Astrocyte (in vitro differentiated cells and primary cell): Measurements from ENCODE around the gene DHCR7. TPM values are rescaled to one million over a fixed set of nuclear protein-coding genes. Genes with fewer than 3 reads are reported as not detected.

Experiments used
- DNase-seq: peaks from one replicate; pipeline ENCODE4 v3.0.0-alpha.2; 2010; ENCODE audit warnings: low read depth
- FAIRE-seq: peaks from 2 replicates; lab custom pipeline; 2011; peaks lifted over from hg19 to GRCh38; lab: Jason Lieb, UNC
- H2AFZ ChIP-seq: 2 replicates; pipeline ENCODE4 v1.6.0; 2012; ENCODE audit warnings: low read depth, low read length, inconsistent platforms
- H3K27ac ChIP-seq: 2 replicates; pipeline ENCODE4 v1.5.1; 2011; ENCODE audit warnings: low read depth, low read length, inconsistent platforms
- H3K27me3 ChIP-seq: 2 replicates; pipeline ENCODE4 v1.6.0; 2011; ENCODE audit warnings: low read length, inconsistent platforms; ENCODE audit not compliant: insufficient read depth
- H3K36me3 ChIP-seq: 2 replicates; pipeline ENCODE4 v1.5.1; 2011; ENCODE audit warnings: low read length, inconsistent platforms; ENCODE audit not compliant: insufficient read depth
- H3K4me1 ChIP-seq: 2 replicates; pipeline ENCODE4 v1.5.1; 2011; ENCODE audit warnings: low read length, inconsistent platforms; ENCODE audit not compliant: insufficient read depth
- H3K4me2 ChIP-seq: 2 replicates; pipeline ENCODE4 v1.6.0; 2012; ENCODE audit warnings: low read length, inconsistent platforms
- H3K4me3 ChIP-seq: 2 replicates; pipeline ENCODE4 v1.5.1; 2011; ENCODE audit warnings: low read depth, mild to moderate bottlenecking, low read length, inconsistent platforms; ENCODE audit not compliant: insufficient read depth
- H3K79me2 ChIP-seq: 2 replicates; pipeline ENCODE4 v1.6.0; 2012; ENCODE audit warnings: mild to moderate bottlenecking, low read length, inconsistent platforms; ENCODE audit not compliant: insufficient read depth
- H3K9ac ChIP-seq: 2 replicates; pipeline ENCODE4 v1.6.0; 2012; ENCODE audit warnings: mild to moderate bottlenecking, low read length, inconsistent platforms
- H3K9me3 ChIP-seq: 2 replicates; pipeline ENCODE4 v1.5.1; 2012; ENCODE audit warnings: low read depth, mild to moderate bottlenecking, low read length, inconsistent platforms; ENCODE audit not compliant: insufficient read depth
- H4K20me1 ChIP-seq: 2 replicates; pipeline ENCODE4 v1.6.0; 2012; ENCODE audit warnings: low read length, inconsistent platforms; ENCODE audit not compliant: insufficient read depth
- H3K27ac Mint-ChIP-seq: one replicate; pipeline ENCODE4 v1.8.0; 2021; ENCODE audit warnings: mild to moderate bottlenecking, mixed read lengths; ENCODE audit not compliant: unreplicated experiment
- H3K27me3 Mint-ChIP-seq: one replicate; pipeline ENCODE4 v1.8.0; 2021; ENCODE audit warnings: low read depth, mixed read lengths; ENCODE audit not compliant: unreplicated experiment
- H3K36me3 Mint-ChIP-seq: one replicate; pipeline ENCODE4 v1.8.0; 2021; ENCODE audit warnings: low read depth, mixed read lengths; ENCODE audit not compliant: unreplicated experiment
- H3K4me1 Mint-ChIP-seq: one replicate; pipeline ENCODE4 v1.8.0; 2021; ENCODE audit warnings: low read depth, mixed read lengths; ENCODE audit not compliant: unreplicated experiment
- H3K4me3 Mint-ChIP-seq: one replicate; pipeline ENCODE4 v1.8.0; 2021; ENCODE audit warnings: mild to moderate bottlenecking, moderate library complexity, mixed read lengths; ENCODE audit not compliant: unreplicated experiment
- H3K9me3 Mint-ChIP-seq: one replicate; pipeline ENCODE4 v1.8.0; 2021; ENCODE audit warnings: mild to moderate bottlenecking, mixed read lengths; ENCODE audit not compliant: unreplicated experiment
- CTCF ChIP-seq: IDR thresholded peaks from 2 replicates; pipeline ENCODE4 v1.5.1; 2011; ENCODE audit warnings: low read depth, mild to moderate bottlenecking, inconsistent platforms, low read length, moderate library complexity; ENCODE audit not compliant: insufficient read depth
- EZH2 ChIP-seq: IDR thresholded peaks from 2 replicates; pipeline ENCODE4 v1.6.1; 2012; ENCODE audit warnings: mild to moderate bottlenecking, low read length, inconsistent platforms; ENCODE audit not compliant: insufficient read depth
- total RNA-seq: library from RNA; stranded (reverse); gene quantifications from 2 replicates; pipeline ENCODE4 v1.2.1, GENCODE V29; 2021

Gene DHCR7
- total RNA-seq, 1 donor from 2014 or later = 92.8 TPM

DNA sequence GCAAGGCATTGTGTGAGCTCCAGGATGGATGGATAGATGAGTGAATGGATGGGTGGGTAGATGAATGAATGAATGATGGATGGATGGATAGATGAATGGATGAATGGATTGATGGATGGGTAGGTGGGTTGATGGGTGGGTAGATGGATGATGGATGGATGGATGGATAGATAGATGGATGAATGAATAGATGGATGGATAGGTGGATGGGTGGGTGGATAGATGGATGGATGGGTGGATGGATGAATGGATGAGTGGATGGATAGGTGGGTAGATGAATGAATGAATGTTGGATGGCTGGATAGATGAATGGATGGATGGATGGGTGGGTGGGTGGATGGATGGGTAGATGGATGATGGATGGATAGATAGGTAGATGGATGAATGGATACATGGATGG lies 33.5 kb downstream of the DHCR7 start:
- TF ChIP-seq CTCF = no peak
- no peak for TF ChIP-seq EZH2

GRCh38 chr11:71410363-71410966 lies 37.7 kb downstream of the DHCR7 start:
- no peaks in the 10 kb centered on the region for H3K9me3 ChIP-seq
- no peak overlapping the region for H3K4me2 ChIP-seq
- TF ChIP-seq CTCF (no peak), EZH2 (no peak)
- Mint-ChIP-seq H3K36me3 (no peaks in the 10 kb centered on the region), H3K4me3 (no peak overlapping the region), H3K27me3 (peaks cover 37% of the 10 kb centered on the region), H3K9me3 (peaks cover 2% of the 10 kb centered on the region), H3K4me1 (no peaks in the 10 kb centered on the region), H3K27ac (no peak overlapping the region)
- H4K20me1 ChIP-seq = no peaks in the 10 kb centered on the region
- no peak for FAIRE-seq
- H3K79me2 ChIP-seq = no peaks in the 10 kb centered on the region
- H3K27ac ChIP-seq = no peak overlapping the region
- DNase-seq = no peak
- no peaks in the 10 kb centered on the region for H3K4me1 ChIP-seq
- H3K27me3 ChIP-seq = peaks cover 1% of the 10 kb centered on the region
- no peak overlapping the region for H2AFZ ChIP-seq
- H3K36me3 ChIP-seq = no peaks in the 10 kb centered on the region
- H3K9ac ChIP-seq = no peak overlapping the region
- H3K4me3 ChIP-seq = no peak overlapping the region

More for the DNA sequence above, 33.5 kb downstream of the DHCR7 start:
- Histone ChIP-seq H3K4me3 (no peak overlapping the region), H3K9ac (no peak overlapping the region), H3K4me1 (no peaks in the 10 kb centered on the region), H3K27ac (no peak overlapping the region), H3K9me3 (no peaks in the 10 kb centered on the region), H2AFZ (no peak overlapping the region), H3K4me2 (no peak overlapping the region), H3K27me3 (peaks cover 2% of the 10 kb centered on the region), H4K20me1 (no peaks in the 10 kb centered on the region), H3K36me3 (no peaks in the 10 kb centered on the region), H3K79me2 (no peaks in the 10 kb centered on the region)
- no peak for DNase-seq
- Mint-ChIP-seq H3K36me3 (no peaks in the 10 kb centered on the region), H3K27ac (no peak overlapping the region), H3K4me3 (no peak overlapping the region), H3K27me3 (peaks cover 43% of the 10 kb centered on the region), H3K9me3 (peaks cover 3% of the 10 kb centered on the region), H3K4me1 (no peaks in the 10 kb centered on the region)
- FAIRE-seq = no peak

DNA sequence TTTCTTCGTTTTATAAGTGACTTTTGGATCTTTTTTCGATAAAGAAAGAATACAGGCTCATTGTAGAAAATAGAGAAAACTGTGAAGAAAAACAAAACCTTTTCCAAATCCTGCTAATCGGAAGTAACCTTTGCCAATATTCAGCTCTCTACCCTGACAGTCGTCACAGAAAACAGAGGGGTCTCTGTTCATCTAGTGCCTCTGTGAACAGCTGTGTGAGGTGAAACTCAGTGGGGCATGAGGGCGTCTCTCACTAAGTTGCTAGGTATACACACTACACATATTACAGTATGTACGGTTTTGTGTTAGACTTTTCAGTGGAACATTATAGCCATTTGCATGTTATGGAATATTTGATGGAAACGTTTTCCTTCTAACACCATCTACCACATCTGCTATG lies 39.4 kb downstream of the DHCR7 start:
- H3K79me2 ChIP-seq = no peaks in the 10 kb centered on the region
- Mint-ChIP-seq H3K4me3 (no peak overlapping the region), H3K4me1 (no peaks in the 10 kb centered on the region), H3K9me3 (peaks cover 11% of the 10 kb centered on the region), H3K36me3 (no peaks in the 10 kb centered on the region), H3K27ac (no peak overlapping the region), H3K27me3 (peaks cover 34% of the 10 kb centered on the region)
- DNase-seq (no peak), FAIRE-seq (no peak)
- no peak for TF ChIP-seq CTCF
- no peak for TF ChIP-seq EZH2
- no peaks in the 10 kb centered on the region for H3K4me1 ChIP-seq
- no peak overlapping the region for H3K27ac ChIP-seq
- no peak overlapping the region for H3K4me2 ChIP-seq
- no peaks in the 10 kb centered on the region for H3K9me3 ChIP-seq
- H4K20me1 ChIP-seq = no peaks in the 10 kb centered on the region
- no peak overlapping the region for H3K9ac ChIP-seq
- H3K27me3 ChIP-seq = no peaks in the 10 kb centered on the region
- no peak overlapping the region for H2AFZ ChIP-seq
- H3K36me3 ChIP-seq = no peaks in the 10 kb centered on the region
- H3K4me3 ChIP-seq = no peak overlapping the region
